K562 (cell line): ENCODE data around the gene PUM2.

ENCODE experiments used
- TF ChIP-seq, protein P1 (sequence below): fragments of 450-650 bp; formaldehyde crosslinking; IDR thresholded peaks from 2 replicates; pipeline ENCODE4 v1.4.0; 2020; ENCODE audit warnings: mild to moderate bottlenecking, moderate library complexity
- TF ChIP-seq, protein P2 (sequence below): sonication (generic); formaldehyde crosslinking; IDR thresholded peaks from 2 replicates; pipeline ENCODE4 v1.8.1; 2023; ENCODE audit warnings: mild to moderate bottlenecking, missing genetic modification reagents

- TF ChIP-seq, protein P1, sequence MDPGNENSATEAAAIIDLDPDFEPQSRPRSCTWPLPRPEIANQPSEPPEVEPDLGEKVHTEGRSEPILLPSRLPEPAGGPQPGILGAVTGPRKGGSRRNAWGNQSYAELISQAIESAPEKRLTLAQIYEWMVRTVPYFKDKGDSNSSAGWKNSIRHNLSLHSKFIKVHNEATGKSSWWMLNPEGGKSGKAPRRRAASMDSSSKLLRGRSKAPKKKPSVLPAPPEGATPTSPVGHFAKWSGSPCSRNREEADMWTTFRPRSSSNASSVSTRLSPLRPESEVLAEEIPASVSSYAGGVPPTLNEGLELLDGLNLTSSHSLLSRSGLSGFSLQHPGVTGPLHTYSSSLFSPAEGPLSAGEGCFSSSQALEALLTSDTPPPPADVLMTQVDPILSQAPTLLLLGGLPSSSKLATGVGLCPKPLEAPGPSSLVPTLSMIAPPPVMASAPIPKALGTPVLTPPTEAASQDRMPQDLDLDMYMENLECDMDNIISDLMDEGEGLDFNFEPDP (CRISPR knock-in tag): no peak
- TF ChIP-seq, protein P2, sequence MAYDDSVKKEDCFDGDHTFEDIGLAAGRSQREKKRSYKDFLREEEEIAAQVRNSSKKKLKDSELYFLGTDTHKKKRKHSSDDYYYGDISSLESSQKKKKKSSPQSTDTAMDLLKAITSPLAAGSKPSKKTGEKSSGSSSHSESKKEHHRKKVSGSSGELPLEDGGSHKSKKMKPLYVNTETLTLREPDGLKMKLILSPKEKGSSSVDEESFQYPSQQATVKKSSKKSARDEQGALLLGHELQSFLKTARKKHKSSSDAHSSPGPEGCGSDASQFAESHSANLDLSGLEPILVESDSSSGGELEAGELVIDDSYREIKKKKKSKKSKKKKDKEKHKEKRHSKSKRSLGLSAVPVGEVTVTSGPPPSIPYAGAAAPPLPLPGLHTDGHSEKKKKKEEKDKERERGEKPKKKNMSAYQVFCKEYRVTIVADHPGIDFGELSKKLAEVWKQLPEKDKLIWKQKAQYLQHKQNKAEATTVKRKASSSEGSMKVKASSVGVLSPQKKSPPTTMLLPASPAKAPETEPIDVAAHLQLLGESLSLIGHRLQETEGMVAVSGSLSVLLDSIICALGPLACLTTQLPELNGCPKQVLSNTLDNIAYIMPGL: no peak
These were observed 3.9 kb downstream of the PUM2 start for GRCh38 chr2:20346565-20347381.
